ENCODE results near the gene CCNY. TPM values are rescaled to one million over a fixed set of nuclear protein-coding genes. Genes with fewer than 3 reads are reported as not detected.

Gene CCNY
- total and polyA plus RNA-seq, 2 of the 13 experiments (the other 11 are each of a cell fraction or from before 2014, with no cell fraction given), result 48.2 to 54.7 TPM

DNA sequence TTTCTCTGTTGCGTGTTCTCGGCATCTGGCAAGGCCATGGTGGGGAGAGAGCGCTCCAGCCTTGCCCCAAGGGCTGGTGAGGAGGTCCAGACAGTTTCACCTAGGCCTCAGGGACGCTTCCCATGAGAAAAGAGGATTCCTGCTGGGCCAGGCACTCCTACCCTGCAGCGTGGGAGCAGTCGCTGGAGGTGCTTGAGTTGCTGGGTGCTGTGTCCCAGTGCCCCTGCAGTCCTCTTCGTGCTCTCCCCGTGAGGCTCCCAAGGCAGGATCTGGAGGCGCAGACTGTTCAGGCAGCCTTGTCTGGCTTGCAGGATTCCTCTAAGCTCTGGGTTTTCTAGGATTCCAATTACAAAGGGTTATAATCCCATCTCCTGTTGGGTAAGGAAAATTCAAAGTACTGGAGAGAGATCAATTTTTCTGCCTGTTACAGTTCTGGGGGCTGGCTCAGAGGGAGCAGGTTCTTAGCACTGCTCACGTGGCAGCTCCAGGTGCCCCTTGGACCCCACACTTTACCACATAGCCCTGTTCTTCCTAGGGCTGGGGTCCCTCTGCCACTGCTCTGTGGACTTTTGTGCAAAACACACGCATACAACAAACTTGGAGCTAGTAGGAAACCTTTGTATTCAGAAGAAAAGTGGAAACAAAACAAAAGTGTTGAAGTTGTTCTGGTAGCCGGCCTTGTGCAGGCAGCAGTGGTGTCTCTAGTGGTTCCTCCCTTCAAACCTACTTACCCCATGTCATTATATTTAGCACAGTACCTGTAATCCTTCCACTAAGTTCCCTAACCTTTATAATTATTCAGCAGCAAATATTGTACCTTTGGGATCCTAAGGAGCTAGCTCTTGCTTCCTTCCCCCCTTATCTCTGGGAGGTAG, 60.5 kb downstream of the CCNY start (continued):
- TF ChIP-seq, protein P1, sequence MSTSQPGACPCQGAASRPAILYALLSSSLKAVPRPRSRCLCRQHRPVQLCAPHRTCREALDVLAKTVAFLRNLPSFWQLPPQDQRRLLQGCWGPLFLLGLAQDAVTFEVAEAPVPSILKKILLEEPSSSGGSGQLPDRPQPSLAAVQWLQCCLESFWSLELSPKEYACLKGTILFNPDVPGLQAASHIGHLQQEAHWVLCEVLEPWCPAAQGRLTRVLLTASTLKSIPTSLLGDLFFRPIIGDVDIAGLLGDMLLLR (CRISPR knock-in tag; IDR thresholded peaks at IDR 0.05), result no peak
- TF ChIP-seq ZNF24 (IDR thresholded peaks at IDR 0.05) (no peak), SP1 (IDR thresholded peaks at IDR 0.05) (no peak), SP1 (CRISPR knock-in tag; IDR thresholded peaks at IDR 0.05) (no peak), ZNF274 (CRISPR knock-in tag; IDR thresholded peaks at IDR 0.05) (no peak), ZNF782 (CRISPR knock-in tag; IDR thresholded peaks at IDR 0.05; ENCODE audit: borderline replicate concordance) (no peak), ISX (CRISPR knock-in tag; conservative IDR thresholded peaks at IDR 0.05) (no peak), MYC (CRISPR knock-in tag; IDR thresholded peaks at IDR 0.05; ENCODE audit: borderline replicate concordance) (peak; percentile 48; the same call in 1 of the 2 replicates), HCFC1 (IDR thresholded peaks at IDR 0.05; ENCODE audit: low read depth, low read length) (no peak), XBP1 (CRISPR knock-in tag; IDR thresholded peaks at IDR 0.05) (no peak), CREM (IDR thresholded peaks at IDR 0.05) (peak; percentile 10; the same call in 1 of the 2 replicates), CREM (CRISPR knock-in tag; IDR thresholded peaks at IDR 0.05) (no peak), CENPX (CRISPR knock-in tag; IDR thresholded peaks at IDR 0.05) (no peak), MED13 (CRISPR knock-in tag; IDR thresholded peaks at IDR 0.05) (no peak), STAT5B (CRISPR knock-in tag; IDR thresholded peaks at IDR 0.05) (no peak)
- TF ChIP-seq, protein P2, sequence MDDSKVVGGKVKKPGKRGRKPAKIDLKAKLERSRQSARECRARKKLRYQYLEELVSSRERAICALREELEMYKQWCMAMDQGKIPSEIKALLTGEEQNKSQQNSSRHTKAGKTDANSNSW (CRISPR knock-in tag; IDR thresholded peaks at IDR 0.05; ENCODE audit: borderline replicate concordance), result no peak
- TF ChIP-seq, protein P3, sequence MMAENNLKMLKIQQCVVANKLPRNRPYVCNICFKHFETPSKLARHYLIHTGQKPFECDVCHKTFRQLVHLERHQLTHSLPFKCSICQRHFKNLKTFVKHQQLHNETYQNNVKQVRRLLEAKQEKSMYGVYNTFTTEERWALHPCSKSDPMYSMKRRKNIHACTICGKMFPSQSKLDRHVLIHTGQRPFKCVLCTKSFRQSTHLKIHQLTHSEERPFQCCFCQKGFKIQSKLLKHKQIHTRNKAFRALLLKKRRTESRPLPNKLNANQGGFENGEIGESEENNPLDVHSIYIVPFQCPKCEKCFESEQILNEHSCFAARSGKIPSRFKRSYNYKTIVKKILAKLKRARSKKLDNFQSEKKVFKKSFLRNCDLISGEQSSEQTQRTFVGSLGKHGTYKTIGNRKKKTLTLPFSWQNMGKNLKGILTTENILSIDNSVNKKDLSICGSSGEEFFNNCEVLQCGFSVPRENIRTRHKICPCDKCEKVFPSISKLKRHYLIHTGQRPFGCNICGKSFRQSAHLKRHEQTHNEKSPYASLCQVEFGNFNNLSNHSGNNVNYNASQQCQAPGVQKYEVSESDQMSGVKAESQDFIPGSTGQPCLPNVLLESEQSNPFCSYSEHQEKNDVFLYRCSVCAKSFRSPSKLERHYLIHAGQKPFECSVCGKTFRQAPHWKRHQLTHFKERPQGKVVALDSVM (CRISPR knock-in tag; IDR thresholded peaks at IDR 0.05), result no peak
- TF ChIP-seq, protein P4, sequence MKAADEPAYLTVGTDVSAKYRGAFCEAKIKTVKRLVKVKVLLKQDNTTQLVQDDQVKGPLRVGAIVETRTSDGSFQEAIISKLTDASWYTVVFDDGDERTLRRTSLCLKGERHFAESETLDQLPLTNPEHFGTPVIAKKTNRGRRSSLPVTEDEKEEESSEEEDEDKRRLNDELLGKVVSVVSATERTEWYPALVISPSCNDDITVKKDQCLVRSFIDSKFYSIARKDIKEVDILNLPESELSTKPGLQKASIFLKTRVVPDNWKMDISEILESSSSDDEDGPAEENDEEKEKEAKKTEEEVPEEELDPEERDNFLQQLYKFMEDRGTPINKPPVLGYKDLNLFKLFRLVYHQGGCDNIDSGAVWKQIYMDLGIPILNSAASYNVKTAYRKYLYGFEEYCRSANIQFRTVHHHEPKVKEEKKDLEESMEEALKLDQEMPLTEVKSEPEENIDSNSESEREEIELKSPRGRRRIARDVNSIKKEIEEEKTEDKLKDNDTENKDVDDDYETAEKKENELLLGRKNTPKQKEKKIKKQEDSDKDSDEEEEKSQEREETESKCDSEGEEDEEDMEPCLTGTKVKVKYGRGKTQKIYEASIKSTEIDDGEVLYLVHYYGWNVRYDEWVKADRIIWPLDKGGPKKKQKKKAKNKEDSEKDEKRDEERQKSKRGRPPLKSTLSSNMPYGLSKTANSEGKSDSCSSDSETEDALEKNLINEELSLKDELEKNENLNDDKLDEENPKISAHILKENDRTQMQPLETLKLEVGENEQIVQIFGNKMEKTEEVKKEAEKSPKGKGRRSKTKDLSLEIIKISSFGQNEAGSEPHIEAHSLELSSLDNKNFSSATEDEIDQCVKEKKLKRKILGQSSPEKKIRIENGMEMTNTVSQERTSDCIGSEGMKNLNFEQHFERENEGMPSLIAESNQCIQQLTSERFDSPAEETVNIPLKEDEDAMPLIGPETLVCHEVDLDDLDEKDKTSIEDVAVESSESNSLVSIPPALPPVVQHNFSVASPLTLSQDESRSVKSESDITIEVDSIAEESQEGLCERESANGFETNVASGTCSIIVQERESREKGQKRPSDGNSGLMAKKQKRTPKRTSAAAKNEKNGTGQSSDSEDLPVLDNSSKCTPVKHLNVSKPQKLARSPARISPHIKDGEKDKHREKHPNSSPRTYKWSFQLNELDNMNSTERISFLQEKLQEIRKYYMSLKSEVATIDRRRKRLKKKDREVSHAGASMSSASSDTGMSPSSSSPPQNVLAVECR (CRISPR knock-in tag; IDR thresholded peaks at IDR 0.05; ENCODE audit: borderline replicate concordance), result no peak; the same call in 1 of the 2 replicates
- TF ChIP-seq, protein P5, sequence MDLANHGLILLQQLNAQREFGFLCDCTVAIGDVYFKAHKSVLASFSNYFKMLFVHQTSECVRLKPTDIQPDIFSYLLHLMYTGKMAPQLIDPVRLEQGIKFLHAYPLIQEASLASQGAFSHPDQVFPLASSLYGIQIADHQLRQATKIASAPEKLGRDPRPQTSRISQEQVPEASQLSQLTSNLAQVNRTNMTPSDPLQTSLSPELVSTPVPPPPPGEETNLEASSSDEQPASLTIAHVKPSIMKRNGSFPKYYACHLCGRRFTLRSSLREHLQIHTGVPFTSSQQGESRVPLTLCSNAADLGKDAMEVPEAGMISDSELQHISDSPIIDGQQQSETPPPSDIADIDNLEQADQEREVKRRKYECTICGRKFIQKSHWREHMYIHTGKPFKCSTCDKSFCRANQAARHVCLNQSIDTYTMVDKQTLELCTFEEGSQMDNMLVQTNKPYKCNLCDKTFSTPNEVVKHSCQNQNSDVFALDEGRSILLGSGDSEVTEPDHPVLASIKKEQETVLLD (CRISPR knock-in tag; IDR thresholded peaks at IDR 0.05; ENCODE audit: low read depth), result no peak
- TF ChIP-seq, protein P6, sequence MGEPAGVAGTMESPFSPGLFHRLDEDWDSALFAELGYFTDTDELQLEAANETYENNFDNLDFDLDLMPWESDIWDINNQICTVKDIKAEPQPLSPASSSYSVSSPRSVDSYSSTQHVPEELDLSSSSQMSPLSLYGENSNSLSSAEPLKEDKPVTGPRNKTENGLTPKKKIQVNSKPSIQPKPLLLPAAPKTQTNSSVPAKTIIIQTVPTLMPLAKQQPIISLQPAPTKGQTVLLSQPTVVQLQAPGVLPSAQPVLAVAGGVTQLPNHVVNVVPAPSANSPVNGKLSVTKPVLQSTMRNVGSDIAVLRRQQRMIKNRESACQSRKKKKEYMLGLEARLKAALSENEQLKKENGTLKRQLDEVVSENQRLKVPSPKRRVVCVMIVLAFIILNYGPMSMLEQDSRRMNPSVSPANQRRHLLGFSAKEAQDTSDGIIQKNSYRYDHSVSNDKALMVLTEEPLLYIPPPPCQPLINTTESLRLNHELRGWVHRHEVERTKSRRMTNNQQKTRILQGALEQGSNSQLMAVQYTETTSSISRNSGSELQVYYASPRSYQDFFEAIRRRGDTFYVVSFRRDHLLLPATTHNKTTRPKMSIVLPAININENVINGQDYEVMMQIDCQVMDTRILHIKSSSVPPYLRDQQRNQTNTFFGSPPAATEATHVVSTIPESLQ (CRISPR knock-in tag; conservative IDR thresholded peaks at IDR 0.05), result no peak

All from HepG2 (cell line).